SU-DHL-6 (cell line): ENCODE results near the gene MAP2K3.

Experiments used
- H2AFZ ChIP-seq: fragments of 200-600 bp; sonication (generic); 2 replicates; pipeline ENCODE4 v1.6.1; 2014; ENCODE audit warnings: low read depth, mild to moderate bottlenecking, moderate library complexity, mixed read lengths, antibody characterized with exemption, low read length; ENCODE audit not compliant: severe bottlenecking
- H3F3A ChIP-seq: fragments of 200-600 bp; shearing (Covaris generic); 2 replicates; pipeline ENCODE4 v1.6.0; 2016; ENCODE audit warnings: antibody characterized with exemption, mild to moderate bottlenecking; ENCODE audit not compliant: insufficient read depth
- H3K27ac ChIP-seq: fragments of 200-600 bp; sonication (generic); 2 replicates; pipeline ENCODE4 v1.5.1; 2016; ENCODE audit warnings: low read depth, mild to moderate bottlenecking, low read length, moderate library complexity, mixed read lengths
- H3K27me3 ChIP-seq: fragments of 200-600 bp; sonication (generic), shearing (Covaris generic); 2 replicates; pipeline ENCODE4 v1.6.0; 2014; ENCODE audit warnings: mild to moderate bottlenecking, low read length
- H3K36me3 ChIP-seq: fragments of 200-600 bp; sonication (generic); 2 replicates; pipeline ENCODE4 v1.6.1; 2014; ENCODE audit warnings: mild to moderate bottlenecking, low read length, mixed read lengths
- H3K4me2 ChIP-seq: fragments of 300-600, 200-600 bp; shearing (Covaris generic), sonication (generic); 2 replicates; pipeline ENCODE4 v1.6.0; 2014; ENCODE audit warnings: low read length, low read depth, mild to moderate bottlenecking; ENCODE audit not compliant: poor library complexity, severe bottlenecking
- H3K4me3 ChIP-seq: fragments of 200-600 bp; sonication (generic); 2 replicates; pipeline ENCODE4 v1.5.1; 2014; ENCODE audit warnings: antibody characterized with exemption, low read length, mild to moderate bottlenecking, mixed read lengths; ENCODE audit not compliant: insufficient read depth, poor library complexity, severe bottlenecking
- H3K79me2 ChIP-seq: fragments of 200-600 bp; sonication (generic); 2 replicates; pipeline ENCODE4 v1.6.1; 2014; ENCODE audit warnings: mild to moderate bottlenecking, low read length, moderate library complexity; ENCODE audit not compliant: insufficient read depth
- H3K9ac ChIP-seq: fragments of 200-600 bp; sonication (generic); 2 replicates; pipeline ENCODE4 v1.7.0; 2014; ENCODE audit warnings: mild to moderate bottlenecking, low read length
- H3K9me2 ChIP-seq: fragments of 200-600 bp; sonication (generic); replicated peaks from 2 replicates; pipeline ENCODE4 v1.6.1; 2014; ENCODE audit warnings: low read length; ENCODE audit not compliant: insufficient read depth
- H3K9me3 ChIP-seq: fragments of 200-600 bp; sonication (generic); 2 replicates; pipeline ENCODE4 v1.6.1; 2014; ENCODE audit warnings: low read length, mixed read lengths; ENCODE audit not compliant: insufficient read depth
- H4K20me1 ChIP-seq: fragments of 200-600 bp; sonication (generic); 2 replicates; pipeline ENCODE4 v1.6.1; 2014; ENCODE audit warnings: low read depth, mild to moderate bottlenecking, antibody characterized with exemption, low read length, moderate library complexity, mixed read lengths
- EZH2phosphoT487 ChIP-seq: fragments of 200-600 bp; sonication (generic), shearing (Covaris generic); conservative IDR thresholded peaks from 2 replicates; pipeline ENCODE4 v1.6.1; 2018; ENCODE audit warnings: mild to moderate bottlenecking, antibody characterized with exemption, low read length, moderate library complexity, mixed read lengths
- TF ChIP-seq, protein P1 (sequence below): fragments of 200-600 bp; sonication (generic); IDR thresholded peaks from one replicate; pipeline ENCODE4 v1.5.1; 2017; ENCODE audit warnings: antibody characterized with exemption, mild to moderate bottlenecking, low read length, moderate library complexity; ENCODE audit not compliant: insufficient read depth, poor library complexity, severe bottlenecking

The MAP2K3 gene

DNA sequence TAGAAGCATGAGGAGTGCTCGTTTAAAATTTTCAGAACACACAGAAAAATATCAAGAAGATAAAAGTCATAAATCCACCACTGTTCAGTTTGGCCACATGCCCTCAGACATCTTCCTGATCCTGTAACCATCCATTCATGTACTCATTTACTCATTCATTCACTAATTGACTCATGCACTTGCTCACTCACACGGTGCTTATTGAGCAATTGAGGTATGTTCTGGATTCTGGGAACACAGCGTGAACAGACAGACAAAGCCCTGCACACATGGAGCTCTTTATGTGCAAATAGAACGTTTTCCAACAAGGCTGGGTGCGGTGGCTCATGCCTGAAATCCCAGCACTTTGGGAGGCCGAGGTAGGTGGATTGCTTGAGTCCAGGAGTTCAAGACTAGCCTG, 21.1 kb upstream of the MAP2K3 start:
- H3K4me2 ChIP-seq, result no peak overlapping the region
- no peaks in the 10 kb centered on the region for H3K79me2 ChIP-seq
- H4K20me1 ChIP-seq, result no peaks in the 10 kb centered on the region

DNA sequence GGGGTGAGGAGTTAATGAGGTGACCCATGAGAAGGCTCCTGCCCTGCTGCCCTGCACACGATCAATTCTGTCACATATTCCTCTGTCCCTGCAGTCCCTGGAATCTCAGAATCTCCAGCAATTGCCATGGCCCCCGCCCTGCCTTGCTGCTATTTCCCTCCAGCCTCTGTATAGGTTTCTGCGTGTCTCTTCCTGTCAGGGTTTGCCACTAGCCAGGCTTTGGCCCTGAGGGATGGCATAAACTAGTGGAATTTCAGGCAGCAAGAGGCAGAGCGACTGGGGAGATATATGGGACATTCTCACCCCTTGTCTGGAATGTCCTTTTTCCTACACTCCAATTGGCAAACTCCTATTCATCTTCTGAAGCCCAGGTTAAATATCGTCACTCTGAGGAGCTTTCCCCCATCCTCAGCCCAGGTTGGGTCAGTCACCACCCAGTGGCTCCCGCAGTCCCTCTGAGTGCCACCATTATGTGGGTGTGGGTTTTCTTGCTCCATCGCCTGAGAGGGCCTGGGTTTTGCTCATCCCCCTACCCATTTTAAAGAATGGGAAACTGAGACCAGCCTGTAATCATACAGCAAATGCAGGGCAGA, 15.8 kb upstream of the MAP2K3 start:
- Histone ChIP-seq H2AFZ (no peak overlapping the region), H3K4me2 (no peak overlapping the region)
- no peak for TF ChIP-seq EZH2phosphoT487
- TF ChIP-seq, protein P1, sequence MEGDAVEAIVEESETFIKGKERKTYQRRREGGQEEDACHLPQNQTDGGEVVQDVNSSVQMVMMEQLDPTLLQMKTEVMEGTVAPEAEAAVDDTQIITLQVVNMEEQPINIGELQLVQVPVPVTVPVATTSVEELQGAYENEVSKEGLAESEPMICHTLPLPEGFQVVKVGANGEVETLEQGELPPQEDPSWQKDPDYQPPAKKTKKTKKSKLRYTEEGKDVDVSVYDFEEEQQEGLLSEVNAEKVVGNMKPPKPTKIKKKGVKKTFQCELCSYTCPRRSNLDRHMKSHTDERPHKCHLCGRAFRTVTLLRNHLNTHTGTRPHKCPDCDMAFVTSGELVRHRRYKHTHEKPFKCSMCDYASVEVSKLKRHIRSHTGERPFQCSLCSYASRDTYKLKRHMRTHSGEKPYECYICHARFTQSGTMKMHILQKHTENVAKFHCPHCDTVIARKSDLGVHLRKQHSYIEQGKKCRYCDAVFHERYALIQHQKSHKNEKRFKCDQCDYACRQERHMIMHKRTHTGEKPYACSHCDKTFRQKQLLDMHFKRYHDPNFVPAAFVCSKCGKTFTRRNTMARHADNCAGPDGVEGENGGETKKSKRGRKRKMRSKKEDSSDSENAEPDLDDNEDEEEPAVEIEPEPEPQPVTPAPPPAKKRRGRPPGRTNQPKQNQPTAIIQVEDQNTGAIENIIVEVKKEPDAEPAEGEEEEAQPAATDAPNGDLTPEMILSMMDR, result no peak

More for the DNA sequence above, 21.1 kb upstream of the MAP2K3 start:
- TF ChIP-seq, protein P1, result no peak
- no peak for TF ChIP-seq EZH2phosphoT487
- no peaks in the 10 kb centered on the region for H3F3A ChIP-seq
- no peaks in the 10 kb centered on the region for H3K36me3 ChIP-seq
- H3K27me3 ChIP-seq, result no peaks in the 10 kb centered on the region
- no peak overlapping the region for H3K4me3 ChIP-seq
- H3K9me2 ChIP-seq, result no peaks in the 10 kb centered on the region
- H3K9ac ChIP-seq, result no peak overlapping the region
- no peaks in the 10 kb centered on the region for H3K9me3 ChIP-seq
- no peak overlapping the region for H2AFZ ChIP-seq
- H3K27ac ChIP-seq, result no peak overlapping the region

DNA sequence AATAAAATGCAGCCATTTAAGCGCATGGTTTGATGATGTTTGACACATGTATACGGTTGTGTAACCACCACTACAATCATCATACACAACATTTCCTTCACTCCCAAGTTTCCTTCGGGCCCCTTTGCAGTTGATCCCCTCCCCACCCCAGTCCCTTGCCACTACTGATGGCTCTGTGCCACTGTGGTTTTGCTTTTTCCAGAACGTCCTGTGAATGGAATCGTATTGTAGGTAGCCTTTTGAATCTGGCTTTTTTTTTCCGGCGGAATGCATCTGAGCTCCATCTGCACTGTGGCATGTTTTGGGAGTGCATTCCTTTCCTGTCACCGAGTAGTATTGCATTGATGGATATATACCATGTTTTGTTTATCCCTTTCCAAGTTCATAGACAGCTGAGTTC, 15.1 kb upstream of the MAP2K3 start:
- TF ChIP-seq, protein P1, result no peak
- TF ChIP-seq EZH2phosphoT487, result no peak
- H2AFZ ChIP-seq, result no peak overlapping the region
- no peaks in the 10 kb centered on the region for H3F3A ChIP-seq
- no peak overlapping the region for H3K27ac ChIP-seq
- no peak overlapping the region for H3K4me3 ChIP-seq
- H3K79me2 ChIP-seq, result no peaks in the 10 kb centered on the region
- H4K20me1 ChIP-seq, result no peaks in the 10 kb centered on the region
- H3K27me3 ChIP-seq, result no peaks in the 10 kb centered on the region
- no peak overlapping the region for H3K4me2 ChIP-seq
- H3K9ac ChIP-seq, result no peak overlapping the region
- H3K36me3 ChIP-seq, result no peaks in the 10 kb centered on the region
- no peaks in the 10 kb centered on the region for H3K9me3 ChIP-seq
- no peaks in the 10 kb centered on the region for H3K9me2 ChIP-seq

More for the DNA sequence above, 15.8 kb upstream of the MAP2K3 start:
- no peaks in the 10 kb centered on the region for H3F3A ChIP-seq
- no peaks in the 10 kb centered on the region for H3K79me2 ChIP-seq
- no peaks in the 10 kb centered on the region for H3K27me3 ChIP-seq
- H4K20me1 ChIP-seq, result no peaks in the 10 kb centered on the region
- H3K27ac ChIP-seq, result no peak overlapping the region
- H3K36me3 ChIP-seq, result no peaks in the 10 kb centered on the region
- no peaks in the 10 kb centered on the region for H3K9me2 ChIP-seq
- H3K4me3 ChIP-seq, result no peak overlapping the region
- H3K9ac ChIP-seq, result no peak overlapping the region
- no peaks in the 10 kb centered on the region for H3K9me3 ChIP-seq
